Right kidney (tissue), 1 donor: Measurements from ENCODE around the gene ME3.
"Not testable (repeated sequence)": the region's sequence is repeated elsewhere in the genome, so short reads cannot be mapped to it uniquely, and the experiment has no call there.

ENCODE experiments used
- DNase-seq: peaks from one replicate; pipeline ENCODE4 v3.0.0-alpha.2; 2016

ME3 gene

GRCh38 chr11:86663761-86664160 is 8.7 kb downstream of the ME3 start:
- DNase-seq = no peak

- DNase-seq = no peak
Measured at GRCh38 chr11:86663291-86663690, 9.1 kb downstream of the ME3 start.

GRCh38 chr11:86660736-86661135 is 11.7 kb downstream of the ME3 start:
- no peak for DNase-seq

- DNase-seq = no peak
Measured at GRCh38 chr11:86660088-86660487, 12.3 kb downstream of the ME3 start.

DNA sequence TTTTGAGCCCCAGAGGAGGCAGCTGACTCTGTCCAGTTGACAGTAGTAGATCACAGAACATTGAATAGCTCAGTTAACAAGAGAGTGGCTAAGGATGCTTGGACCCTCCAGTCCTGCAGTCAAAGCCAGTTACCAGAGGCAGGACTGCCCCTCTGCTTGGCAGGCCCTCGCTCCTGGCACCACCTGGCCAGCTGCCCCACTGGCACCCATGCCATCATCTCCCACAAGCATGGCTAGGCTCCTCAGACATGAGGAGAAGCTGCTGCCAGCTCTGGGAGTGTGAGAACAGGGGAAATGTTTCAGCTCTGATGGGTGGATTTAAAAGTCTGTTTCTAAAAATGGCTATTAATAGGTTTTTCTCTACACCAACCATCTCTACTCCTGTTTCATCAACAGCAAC is 13.9 kb downstream of the ME3 start:
- DNase-seq = no peak

GRCh38 chr11:86645212-86645611 is 27.2 kb downstream of the ME3 start:
- not testable (repeated sequence) for DNase-seq

GRCh38 chr11:86644291-86644690 is 28.1 kb downstream of the ME3 start:
- no peak for DNase-seq

GRCh38 chr11:86641537-86642261 is 30.7 kb downstream of the ME3 start:
- no peak for DNase-seq

- DNase-seq = no peak
Measured at GRCh38 chr11:86639137-86639536, 33.3 kb downstream of the ME3 start.

- no peak for DNase-seq
Measured at GRCh38 chr11:86638673-86639072, 33.7 kb downstream of the ME3 start.

DNA sequence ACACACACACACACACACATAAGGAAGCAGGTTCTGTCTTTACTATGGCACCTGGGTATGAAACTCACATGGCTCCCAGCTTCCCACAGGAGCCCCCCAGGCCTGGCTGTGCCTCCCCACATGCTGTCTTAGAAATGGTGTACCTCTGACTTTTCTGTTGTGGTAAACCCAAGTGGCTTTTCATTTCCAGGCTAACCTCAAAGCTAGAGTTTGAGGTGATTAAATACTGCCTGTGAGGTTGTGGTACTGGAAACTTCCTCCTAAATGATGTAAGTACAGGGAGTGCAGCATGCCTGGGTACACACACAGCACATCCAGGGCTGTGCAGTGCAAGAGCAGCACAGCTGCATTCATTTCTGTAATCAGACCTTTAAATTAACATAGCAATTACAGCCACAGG is 34.4 kb downstream of the ME3 start:
- no peak for DNase-seq

GRCh38 chr11:86636275-86636674 is 36.1 kb downstream of the ME3 start:
- DNase-seq = no peak

GRCh38 chr11:86632499-86633269 is 39.7 kb downstream of the ME3 start:
- DNase-seq = no peak

DNA sequence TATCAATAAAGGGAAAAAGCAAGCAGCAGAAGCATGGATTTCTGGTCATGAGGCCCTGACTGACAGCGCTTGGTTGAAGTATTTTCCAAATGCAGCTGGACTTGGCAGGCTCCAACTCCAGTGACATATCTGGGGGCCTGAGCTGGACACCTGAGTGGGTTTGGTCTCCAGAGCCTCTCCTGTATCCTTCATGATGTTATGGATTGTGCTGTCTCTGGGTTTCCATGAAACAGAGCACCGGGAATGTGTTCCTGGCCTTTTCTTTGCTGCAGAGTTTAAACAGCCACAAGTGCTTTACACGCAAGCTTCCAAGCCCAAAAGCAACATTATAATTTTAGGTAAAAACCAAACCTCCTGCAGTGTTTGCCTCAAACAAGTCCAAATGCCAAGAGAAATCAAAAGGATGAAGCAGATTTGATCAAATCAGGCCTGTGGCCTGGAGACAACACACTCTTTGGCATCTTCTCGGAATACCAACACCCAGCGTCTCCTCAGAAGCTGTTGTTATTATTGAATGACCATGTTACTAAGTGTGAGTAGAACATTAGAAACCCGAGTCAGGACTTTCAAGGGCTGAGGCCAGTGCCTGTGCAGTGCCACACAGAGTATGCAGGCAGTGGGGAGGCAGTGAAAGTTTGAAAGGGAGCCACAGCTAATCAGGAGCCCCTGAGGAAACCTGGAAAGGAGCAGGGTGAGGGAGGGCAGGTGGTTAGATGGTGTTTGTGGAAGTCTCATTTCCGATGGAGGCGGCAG is 42.0 kb downstream of the ME3 start:
- no peak for DNase-seq

DNA sequence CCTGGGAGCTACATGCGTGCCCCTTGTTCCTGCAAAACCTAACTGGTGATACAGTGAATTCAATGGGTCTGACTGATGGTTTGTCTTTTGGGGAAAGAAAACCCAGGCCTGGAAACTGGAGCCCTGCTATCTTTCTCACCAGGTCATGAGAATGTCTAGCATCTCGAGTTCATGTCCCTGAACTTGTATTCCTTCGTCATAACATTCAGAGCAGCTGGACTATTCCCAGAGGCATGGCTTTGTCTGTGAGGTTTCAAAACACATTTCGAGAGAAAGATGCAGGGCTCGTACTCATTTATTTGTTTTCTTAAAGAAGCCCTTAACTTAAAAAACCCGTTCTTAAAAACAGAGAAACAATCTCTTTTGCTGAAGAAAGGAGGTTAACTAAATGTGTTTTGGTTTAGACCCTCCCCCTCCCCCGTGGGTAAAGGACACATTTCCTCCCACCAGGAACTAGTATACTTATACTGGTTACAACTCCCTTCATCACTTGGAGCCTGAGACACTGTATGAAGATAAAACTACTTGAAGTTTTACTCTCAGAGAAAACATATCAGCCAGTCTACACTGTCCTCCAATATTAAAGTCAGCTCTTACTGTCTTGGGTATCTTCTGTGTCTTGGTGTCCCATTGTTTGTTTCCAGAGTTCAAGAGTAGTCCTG is 43.2 kb downstream of the ME3 start:
- DNase-seq = no peak

- DNase-seq = no peak
Measured at GRCh38 chr11:86627776-86628455, 44.5 kb downstream of the ME3 start.

GRCh38 chr11:86625981-86626380 is 46.4 kb downstream of the ME3 start:
- no peak for DNase-seq

DNA sequence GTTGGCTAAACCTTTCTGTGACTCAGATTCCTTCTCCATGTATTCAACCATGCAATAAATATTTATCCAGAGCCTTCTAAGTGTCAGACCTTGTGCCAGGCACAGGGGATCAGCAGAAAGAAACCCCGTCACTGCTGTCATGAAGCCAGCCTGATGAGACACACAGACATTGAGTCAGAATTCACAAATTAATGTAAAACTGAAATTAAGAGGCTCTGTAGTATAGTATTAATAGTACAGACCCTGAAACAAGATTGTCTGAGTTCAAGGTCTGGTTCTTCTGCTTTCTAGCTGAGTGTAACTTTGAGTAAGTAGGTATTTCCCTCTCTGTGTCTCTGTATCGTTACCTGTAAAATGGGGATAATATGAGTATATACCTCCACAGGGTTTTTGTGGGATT is 46.9 kb downstream of the ME3 start:
- no peak for DNase-seq

DNA sequence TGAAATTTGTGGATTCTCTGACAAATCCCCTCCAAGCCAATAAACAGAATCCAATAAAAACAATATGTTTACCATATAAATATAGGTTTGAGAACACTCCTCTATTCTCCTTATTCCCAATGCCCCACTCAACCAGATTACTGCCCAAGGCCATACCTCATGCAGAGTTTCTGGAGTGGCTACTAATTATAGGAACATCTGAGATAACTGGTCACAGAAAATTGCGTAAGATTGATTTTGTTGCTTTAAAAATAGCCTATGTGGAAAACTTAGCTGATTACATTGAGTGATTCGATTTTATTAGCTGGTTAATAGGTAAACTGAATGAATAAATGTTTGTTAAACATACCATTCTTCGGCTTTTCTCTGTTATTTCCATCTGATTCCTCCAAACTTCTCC is 48.0 kb downstream of the ME3 start:
- DNase-seq = no peak

GRCh38 chr11:86623736-86624135 is 48.7 kb downstream of the ME3 start:
- no peak for DNase-seq

DNA sequence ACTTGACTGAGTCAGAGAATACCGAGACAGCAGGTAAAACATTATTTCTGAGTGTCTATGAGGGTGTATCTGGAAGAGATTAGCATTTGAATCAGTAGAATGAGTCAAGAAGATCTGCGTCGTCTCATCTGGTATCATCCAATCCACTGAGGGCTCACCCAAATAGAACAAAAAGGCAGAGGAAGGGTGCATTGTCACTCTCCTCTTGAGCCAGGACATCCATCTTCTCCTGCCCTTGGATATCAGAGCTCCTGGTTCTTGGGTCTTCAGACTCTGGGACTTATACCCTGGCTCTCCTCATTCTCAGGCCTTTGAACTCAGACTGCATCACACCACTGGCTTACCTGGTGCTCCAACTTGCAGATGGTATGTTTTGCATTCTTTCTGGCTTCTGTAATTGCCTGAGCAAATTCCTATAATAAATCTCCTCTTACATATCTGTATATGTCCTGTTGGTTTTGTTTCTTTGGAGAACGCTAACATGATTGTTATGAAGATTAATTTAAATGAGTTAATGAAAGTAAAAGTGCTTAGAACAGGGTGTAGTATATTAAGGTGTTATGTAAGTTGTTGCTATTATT is 49.3 kb downstream of the ME3 start:
- DNase-seq = no peak

DNA sequence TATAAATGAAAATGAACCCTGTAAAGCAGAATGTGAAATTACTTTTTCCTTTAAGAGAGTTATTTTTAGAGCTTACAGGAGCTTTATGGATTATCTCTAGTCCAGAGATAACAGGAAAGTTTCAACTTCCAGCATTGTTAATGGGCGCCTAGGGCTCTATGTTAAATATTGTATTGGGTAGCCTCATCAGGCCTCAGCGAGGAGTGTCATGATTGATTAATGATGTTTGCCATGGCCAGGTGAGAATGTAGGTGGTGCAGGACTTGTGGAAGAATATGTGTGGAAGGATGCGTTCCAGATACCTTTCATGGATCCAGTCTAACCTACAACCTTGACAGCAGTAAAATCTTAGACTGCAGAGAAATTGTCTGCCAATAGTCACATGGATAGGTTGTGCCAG is 50.6 kb downstream of the ME3 start:
- DNase-seq = no peak
